Suppressor macrophage treated with lipopolysaccharide for 1 hour (primary cell): ENCODE data around the gene PRRT1.
A peak's percentile ranks its signal among the peaks of the same experiment; 100 is the strongest.

Experiments used
- DNase-seq, 3 donors: peaks; one replicate each; pipeline ENCODE4 v3.0.0-alpha.2; 2020 to 2022

Gene PRRT1

DNA sequence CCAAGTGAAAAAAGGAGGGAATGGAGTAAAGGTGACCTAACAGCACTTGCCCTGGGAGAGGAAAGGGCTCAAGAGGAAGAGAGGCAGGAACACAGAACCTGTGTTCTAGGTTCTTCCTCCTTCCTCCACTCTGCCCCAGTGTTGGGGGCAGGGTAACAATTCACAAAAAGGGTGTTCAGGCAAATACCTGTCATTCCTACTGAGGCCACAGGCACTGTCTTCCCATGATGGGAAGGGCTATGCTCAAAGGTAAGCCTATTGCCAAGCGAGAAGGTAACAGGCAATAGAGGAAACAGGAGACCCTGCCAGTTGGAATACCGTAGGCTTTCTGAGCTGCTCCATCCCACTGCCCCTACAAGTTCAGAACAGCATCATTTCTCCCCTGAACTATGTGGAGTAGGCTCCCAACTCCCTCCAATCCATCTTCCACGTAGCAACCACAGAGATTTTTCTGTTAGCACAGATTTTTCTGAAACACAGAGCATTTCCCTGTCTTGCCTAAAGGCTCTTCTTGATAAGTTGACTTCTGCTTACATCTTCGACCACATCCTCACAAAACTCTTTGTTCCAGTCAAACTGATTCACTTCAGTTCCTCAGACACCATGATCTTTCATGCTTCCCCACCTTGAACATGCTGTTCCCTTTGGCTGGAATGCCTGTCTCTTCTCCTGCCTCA lies 21.4 kb upstream of the PRRT1 start:
- no peak for DNase-seq

DNA sequence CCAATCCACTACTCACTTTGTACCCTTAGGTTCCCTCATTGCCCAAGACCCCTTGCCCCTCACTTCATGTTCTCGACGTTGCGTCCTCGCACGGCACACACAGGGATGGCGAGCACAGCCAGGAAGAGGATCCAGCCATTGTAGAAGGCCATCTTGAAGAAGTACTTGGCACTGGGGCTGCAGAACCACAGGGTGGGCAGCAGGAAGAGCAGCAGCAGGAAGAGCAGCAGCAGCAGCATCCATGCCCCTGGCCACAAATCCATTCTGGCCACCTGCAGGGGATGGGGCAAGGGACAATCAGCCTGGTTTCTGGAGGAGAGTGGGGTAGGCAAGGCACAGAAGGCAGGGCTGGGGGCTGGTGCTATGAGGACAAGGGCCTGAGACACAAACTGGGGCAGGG lies 19.5 kb upstream of the PRRT1 start:
- DNase-seq = no peak

DNA sequence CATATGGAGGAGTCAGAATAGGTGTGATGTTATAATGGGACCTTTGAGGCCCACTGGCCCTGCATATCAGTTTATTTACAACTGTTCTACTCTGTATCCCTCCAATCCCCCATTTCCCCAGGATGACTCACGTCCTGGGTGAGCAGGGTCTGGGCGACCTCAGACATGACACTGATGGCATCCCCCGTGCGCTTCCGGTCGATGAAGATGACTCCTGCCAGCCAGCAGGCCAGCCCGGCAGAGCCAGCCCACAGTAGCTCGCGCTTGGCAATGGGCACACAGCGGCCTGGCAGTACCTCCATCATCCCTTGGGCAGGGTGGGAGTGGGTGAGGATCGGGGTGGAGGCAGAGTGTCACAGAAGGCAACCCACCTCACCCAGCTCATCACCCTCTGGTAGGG lies 18.6 kb upstream of the PRRT1 start:
- no peak for DNase-seq

DNA sequence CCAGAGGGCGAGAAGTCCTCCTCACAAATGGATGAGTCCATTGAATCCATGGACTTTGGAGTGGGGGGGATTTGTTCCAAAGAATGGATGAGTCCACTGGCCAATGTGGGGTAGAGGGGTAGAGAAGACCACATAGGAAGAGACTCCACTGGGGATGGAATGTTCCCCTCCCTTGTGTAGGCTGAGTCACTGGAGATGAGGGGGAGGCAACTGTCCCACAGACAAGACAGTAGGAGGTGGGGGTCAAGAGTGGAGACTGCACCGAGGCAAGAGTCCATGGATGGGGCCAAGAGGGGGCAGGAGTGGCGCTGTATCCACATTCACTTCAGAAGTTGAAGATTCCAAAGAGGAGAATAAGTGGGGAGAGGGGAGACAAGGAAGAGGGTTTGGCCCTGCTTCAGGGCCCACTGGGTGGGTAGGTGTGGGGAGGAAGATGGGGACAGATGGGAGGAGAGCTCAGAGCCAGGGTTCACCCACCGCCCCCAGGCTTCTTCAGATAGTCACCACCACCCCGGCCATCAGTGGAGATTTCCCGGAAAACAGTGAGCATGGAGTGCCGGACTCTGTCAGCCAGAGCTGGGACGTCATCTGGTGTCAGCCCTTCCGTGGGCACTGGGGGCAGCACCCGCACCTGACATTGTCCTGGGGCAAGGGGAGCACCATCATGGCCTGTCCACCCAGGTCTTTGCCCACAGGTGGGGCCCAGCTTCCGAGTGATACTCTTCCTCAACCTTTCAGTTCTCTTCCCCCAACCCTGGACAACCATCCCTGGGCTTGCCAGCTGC lies 17.3 kb upstream of the PRRT1 start:
- DNase-seq = no peak

DNA sequence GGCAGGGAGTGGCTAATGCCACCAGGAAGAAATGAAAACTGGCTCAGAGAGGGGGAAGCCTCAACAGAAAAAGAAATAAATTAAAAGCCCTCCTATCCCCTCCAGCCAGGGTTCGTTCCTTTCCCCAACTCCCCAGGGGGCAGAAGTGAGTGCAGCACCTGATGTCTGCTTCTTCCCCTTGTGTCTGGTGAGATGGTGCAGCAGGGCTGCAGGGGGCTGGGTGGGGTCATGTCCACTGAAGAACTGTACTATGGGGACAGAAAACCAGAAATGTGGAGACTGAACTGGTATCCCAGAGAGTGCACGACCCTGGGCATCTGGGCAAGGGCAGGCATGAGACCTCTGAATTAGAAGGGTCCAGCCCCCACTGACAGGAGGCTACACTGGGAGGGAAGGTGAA lies 16.6 kb upstream of the PRRT1 start:
- no peak for DNase-seq

DNA sequence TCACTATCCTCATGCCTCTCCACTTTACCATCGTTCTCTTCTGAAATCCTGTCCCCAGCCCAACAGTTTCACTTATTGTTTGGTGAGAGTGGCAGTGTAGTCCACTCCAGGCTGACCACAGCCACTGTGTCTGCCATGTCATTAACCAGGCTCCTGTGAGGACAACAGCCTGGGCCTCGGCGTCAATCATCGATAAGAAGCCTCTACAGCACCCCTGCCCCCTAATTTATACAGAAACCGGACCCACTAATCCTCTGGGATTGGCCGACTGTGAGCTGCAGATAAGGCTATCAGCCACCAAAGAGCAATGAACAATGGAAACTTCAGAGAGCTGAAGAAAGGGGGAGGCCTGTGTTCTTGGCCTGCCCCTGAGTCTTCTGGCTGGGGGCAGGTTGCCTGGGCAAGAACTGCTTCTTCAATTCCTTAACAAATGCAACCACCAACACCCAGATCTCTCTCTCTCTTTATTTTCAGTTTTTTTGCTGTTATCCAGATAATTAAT lies 16.1 kb upstream of the PRRT1 start:
- no peak for DNase-seq

DNA sequence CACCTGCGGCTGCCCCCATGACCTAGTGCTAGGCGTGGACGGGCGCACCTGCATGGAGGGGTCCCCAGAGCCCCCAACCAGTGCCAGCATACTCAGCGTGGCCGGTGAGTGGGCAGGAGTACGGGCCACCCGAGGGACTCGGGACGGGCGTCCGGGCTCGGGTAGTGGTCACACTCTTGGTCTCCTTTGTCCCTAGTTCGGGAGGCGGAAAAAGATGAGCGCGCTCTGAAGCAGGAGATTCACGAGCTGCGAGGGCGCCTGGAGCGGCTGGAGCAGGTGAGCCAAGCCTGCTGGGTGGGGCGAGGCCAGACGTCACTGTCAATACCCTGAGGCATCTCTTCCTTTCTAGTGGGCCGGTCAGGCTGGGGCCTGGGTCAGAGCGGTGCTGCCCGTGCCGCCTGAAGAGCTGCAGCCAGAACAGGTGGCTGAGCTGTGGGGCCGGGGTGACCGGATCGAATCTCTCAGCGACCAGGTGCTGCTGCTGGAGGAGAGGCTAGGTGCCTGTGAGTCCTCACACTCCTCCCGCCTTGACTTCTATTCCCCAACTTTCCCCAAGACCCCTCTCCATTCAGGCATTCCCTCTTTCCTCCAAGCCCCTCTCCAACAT lies 15.5 kb upstream of the PRRT1 start:
- no peak for DNase-seq

DNA sequence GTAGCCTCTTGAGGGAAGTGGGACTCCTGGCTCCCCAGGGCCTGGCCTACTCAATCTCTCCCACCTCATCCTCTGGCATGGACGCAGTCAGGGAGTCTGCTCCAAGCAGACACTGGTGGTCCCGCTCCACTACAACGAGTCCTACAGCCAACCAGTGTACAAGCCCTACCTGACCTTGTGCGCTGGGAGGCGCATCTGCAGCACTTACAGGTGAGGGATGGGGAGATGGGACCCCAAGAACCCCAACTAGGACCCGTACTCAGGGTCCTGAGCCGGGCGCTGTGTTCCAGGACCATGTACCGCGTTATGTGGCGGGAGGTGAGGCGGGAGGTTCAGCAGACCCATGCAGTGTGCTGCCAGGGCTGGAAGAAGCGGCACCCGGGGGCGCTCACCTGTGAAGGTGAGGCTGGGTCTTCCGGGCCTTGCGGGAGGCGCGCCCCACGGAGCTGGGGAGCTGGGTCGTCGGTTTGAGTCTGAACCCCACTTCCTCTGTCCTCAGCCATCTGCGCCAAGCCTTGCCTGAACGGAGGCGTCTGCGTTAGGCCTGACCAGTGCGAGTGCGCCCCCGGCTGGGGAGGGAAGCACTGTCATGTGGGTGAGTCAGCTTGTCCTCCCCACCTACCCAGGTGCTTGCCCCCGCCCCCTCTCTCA lies 14.8 kb upstream of the PRRT1 start:
- DNase-seq = no peak

DNA sequence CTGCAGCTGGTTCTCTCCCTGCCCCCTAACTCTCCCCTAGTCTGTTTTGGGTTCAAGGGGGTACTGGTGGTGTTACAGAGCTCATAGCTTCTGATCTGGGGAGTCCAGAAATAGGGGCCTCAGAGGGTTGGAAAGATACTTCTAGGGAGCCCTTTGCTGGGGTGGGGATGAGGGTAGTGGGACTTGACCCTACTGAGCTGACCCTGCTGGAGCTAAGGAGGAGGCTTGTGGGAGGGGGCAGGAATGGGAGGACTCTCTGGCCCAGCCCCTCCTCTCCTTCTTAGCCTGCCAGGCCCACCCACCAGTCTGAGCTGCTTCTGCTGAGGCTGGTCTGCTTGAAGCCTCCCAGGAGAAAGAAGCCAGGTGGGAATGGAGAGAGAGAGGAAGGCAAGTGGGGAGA lies 12.6 kb upstream of the PRRT1 start, which contains the start of gene EGFL8:
Gene EGFL8 (plus strand): TSS at position 301 of the 400 bp plus-strand sequence. CDS start 1,571 bp downstream, outside the sequence.
- no peak for DNase-seq

DNA sequence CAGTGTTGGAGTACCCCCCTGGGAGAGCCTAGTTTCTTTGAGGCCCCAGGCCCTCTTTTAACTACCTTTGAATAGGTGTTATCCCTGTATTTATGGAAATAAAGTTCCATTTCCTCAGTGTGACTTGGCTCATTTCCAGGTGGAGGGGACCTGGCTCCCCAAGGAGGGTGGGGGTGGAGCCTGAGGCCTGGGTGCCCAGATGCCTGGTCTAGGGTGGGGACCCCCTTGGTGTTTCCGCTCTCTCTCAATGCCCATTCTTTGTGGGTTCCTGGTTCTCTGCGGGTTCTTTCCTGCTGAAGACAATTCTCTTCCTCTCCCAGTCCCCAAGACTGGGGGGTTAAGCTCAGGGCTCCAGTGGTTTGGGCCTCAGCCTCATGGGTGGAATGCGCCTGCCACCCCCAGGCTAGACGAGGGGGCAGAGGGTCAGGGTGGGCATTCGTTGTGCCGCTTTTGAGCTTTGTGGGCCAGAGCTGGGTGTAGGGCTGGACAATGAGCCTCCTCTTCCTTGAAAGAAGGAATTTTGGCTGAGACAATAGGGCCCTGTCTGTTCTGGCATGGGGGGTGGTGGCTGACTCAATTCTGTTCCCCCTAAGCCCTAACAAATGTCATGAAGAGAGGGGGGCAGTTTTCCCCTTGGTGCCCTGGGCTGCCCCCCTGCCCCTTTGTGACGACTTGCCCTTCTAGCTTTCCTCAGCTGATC lies 12.0 kb upstream of the PRRT1 start:
- no peak for DNase-seq

DNA sequence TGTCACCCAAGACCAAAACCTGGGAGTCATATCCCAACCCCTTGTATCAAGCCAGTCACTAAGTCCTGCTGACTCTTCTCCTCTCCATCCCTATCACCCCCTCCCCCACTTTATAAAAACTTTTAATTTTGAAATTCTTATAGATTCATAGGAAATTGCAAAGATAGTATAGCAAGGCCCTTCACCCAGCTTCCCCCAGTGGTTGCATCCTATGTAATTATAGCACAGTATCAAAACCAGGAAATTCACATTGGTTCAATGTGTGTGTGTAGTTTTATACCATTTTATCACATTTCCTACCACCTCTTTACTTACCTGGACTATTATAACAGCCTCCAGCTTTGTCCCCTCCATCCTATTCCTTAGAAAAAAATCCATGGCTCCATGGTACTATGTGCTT lies 6.3 kb upstream of the PRRT1 start:
- no peak for DNase-seq

DNA sequence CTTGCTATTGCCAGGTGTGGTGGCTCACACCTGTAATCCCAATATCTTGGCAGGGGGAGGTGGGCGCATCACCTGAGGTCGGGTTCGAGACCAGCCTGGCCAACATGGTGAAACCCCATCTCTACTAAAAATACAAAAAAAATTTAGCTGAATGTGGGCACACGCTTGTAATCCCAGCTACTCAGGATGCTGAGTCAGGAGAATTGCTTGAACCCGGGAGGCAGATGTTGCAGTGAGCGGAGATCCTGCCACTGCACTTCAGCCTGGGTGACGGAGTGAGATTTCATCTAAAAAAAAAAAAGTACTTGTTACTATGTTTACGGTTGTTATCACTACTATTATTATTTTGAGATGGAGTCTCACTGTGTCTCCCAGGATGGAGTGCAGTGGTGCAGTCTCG lies 5.2 kb upstream of the PRRT1 start:
- no peak for DNase-seq

DNA sequence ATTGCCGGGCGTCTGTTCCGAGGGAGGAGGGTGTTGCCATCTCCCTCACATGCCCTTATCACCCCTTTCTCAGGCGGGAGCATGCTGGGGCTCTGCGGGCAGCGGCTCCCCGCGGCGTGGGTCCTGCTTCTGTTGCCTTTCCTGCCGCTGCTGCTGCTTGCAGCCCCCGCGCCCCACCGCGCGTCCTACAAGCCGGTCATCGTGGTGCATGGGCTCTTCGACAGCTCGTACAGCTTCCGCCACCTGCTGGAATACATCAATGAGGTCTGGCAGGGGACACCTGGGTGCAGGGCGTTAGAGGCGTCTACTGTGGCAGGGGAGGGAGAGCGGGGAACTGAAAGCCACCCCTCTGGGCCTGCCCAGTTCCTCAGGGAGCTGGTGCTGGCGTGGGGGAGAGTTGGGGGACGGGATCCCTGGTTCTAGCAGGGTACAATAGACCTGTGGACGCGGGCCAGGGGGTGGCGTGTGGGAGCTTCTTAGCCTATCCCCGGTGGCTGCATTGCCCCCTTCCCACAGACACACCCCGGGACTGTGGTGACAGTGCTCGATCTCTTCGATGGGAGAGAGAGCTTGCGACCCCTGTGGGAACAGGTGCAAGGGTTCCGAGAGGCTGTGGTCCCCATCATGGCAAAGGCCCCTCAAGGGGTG lies 2.9 kb upstream of the PRRT1 start:
- DNase-seq = peak; percentile 35 to 52 (median 51)

DNA sequence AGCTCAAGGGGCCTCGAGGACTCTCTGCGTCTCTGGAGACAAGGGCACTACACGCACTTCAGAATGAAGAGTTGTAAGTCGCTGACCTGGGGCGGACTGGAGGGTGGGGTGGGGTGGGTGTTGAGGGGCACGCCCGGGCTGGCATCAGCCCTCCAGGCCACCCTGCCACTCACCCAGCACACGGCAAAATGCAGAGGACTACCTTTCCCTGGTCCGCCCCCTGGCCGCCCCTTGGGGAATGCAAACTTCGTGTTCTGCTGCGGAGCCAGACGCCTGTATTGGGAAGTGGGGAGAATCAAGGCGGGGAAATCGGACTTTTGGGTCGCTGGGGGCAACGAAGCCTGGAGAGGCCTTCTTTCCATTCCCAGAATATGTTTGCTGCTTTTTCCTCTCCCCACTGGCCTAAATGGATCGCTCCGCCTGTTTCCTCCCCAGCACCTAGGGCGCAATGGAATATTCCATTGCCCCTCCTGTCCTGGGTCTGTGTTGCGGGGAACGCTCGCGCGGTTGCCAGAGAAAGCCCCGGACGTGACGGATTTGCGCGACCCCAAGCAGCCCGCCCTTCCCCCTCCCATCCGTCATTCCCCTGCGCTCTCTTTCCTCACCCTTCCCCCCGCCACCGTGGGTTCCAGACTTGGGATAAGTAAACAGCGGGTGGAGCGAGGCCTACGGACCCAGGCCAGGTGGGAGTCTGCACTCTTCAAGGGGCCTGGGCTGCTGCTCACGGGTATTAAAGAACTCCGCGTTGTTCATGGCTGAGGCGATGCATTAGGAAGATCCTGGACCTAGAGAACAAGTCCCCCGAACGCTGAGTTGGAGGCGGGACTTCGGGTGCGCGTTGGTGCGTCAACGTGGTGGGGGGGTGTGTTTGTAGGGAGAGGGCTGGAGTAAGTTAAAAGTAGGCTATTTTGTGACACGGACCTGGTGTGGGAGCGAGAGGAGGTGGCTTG lies 2.1 kb upstream of the PRRT1 start, which contains the start of gene PPT2:
Gene PPT2 (plus strand): TSS at position 578 of the 950 bp plus-strand sequence. CDS start 454 bp downstream, outside the sequence.
- peak; percentile 37 to 58 (median 38) for DNase-seq

DNA sequence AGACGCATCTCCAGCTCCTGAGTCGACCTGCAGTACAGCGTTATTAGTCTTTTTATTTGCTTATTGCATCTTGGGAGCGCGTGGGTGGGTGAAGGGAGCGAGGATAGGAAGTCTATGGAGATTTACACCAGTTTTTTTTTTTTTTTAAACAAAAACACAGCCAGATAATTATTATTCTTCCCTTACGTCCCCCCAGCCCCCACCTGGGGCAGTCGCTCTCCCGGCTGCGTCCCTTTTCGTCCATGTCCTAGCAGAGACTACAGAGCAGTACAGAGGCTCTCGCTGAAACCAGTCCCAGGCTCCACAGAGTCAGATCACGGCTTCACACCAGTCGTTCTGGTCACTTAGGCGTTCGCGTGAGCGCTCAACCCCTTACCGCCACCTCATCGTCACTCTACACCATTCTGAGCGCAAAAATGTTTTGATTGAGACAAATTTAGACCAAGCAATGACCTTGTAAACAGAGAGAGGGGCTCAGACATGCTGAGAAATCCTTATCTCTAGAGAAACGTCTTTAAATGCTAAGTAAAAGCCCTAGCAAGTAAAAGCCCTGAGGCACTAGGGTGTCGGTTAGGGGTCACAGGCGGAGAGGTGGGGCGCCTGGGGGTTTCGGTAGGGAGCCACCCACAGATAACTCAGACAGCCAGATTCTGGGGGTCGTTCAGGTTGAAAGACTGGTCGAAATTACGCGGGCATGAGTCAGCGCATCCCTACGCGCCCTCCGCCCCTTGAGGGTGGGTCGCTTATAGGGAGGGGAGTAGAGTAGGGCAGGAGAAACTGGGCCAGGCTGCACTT lies 1.2 kb upstream of the PRRT1 start:
- no peak for DNase-seq

DNA sequence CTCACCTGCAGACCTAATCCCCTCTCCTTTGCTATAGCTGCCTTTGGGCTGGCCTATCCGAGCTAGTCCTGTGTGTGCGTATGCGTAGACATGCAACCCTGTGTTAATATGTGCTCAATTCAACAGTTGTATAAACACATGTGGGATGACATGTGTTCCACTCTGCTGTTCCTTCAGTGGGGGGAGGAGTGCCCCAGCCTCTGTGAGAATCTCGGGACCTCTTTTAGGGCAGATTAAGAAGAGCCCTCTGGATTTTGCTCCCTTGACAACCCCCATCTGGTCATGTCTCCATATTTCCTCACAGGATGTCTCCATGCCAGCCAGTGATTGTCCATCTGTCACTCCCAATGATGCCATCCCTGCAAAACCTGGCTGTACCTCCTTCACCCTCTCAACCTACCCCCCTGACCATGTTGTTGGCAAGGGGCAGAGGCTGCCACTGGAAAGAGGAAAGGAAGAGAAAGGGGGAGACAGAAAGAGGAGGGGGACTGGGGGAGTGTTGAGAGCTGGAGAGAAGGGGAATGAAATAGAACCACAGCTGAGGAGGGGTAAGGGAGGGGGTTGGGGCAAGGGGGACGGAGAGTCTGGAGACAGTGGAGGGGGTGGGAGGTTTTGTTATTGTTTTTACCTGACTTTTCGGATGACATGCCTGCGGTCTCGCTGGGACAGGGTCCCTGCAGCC lies 417 bp downstream of the PRRT1 start:
- no peak for DNase-seq

DNA sequence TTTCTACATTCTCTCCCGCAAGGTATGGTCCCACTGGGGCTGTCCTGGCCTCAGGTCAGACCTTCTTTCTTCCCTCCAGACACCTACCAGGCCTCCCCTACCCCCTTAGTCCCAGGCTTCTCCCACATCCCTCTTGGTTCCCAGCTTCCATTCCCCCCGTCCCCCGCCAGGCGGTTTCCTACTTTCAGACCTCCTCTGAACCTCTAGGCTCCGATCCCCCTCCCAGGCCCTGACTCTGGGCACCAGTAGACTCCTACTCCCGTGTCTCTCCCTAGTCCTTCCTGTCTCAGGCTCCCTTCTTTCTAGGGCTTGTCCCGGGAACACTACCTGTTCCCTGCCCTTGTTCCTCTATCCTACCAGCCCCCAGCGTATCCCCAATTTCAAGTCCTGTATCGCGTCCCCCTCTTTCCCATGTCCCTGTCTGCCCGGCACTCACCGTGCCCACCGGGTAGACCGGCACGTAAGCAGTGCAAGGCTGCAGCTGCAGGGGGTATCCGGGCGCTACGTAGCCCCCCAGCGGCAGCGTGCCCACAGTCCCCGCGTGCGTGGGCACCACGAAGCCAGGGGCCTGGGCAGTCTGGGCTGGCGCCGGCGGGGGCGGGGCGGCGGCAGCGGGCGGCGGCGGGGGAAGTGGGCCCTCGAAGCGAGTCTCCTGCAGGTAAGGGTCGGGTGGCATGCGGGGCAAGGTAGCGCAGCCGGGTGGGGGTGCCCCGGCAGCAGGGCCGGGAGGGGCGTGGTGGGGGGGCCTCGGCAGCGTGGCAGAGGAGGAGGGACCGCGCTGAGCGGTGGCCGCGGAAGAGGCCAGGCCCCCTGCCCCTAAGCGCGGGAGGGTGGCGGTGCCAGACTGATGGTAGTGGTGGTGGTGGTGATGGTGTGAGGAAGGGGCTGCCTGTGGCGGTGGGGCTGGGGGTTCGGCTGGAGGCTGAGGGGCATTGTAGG lies 1.5 kb downstream of the PRRT1 start:
- DNase-seq = no peak
